ENCODE results near the gene IL23R. TPM values are rescaled to one million over a fixed set of nuclear protein-coding genes. Genes with fewer than 3 reads are reported as not detected.

Gene IL23R
- total RNA-seq, 2 experiments from 2014 or later: 0.08 to 0.14 TPM

DNA sequence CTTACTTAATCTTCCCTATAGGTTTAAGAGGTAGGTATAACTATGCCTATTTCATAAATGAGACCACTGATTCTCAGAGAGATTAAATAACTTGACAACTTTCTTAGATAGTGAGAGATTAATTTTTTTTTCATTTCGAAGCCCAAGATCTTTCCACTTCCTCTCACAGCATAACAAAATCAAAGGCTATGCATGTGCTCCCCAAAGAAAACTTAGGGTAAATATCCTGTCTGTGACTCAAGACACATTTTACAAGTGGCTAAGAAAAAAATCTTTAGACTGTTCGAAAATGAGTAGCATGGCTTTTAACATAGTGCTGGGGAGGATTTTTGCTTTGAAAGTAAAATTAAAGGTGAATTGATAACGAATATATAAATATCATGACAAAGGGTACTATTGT, 23.3 kb upstream of the IL23R start:
- H3K27ac Mint-ChIP-seq: peak overlapping the region; percentile 70
- no peaks in the 10 kb centered on the region for H3K9me3 ChIP-seq (ENCODE audit: control insufficient read depth in 1 of 2, insufficient read depth in 1 of 2, low read length in 2 of 2)
- peak; percentile 92 for ATAC-seq (ENCODE audit: poor library complexity)
- H3K4me1 Mint-ChIP-seq (ENCODE audit: low read depth): peaks cover 46% of the 10 kb centered on the region
- no peaks in the 10 kb centered on the region for H3K36me3 Mint-ChIP-seq (ENCODE audit: low read depth)
- peak in 3 of 14 experiments; percentile 28 to 59 (median 30) for DNase-seq
- no peaks in the 10 kb centered on the region for H3K9me3 Mint-ChIP-seq
- intact Hi-C loops (cut with DNase I, micrococcal nuclease): loop anchor here (2.0 to 10.0 kb wide), 2 partner anchors 90 to 292 kb away; partner anchors contain the start of gene SERBP1 (in 1 of the 2)
- H3K4me3 Mint-ChIP-seq: peak overlapping the region; percentile 8
- peaks cover 4% of the 10 kb centered on the region for H3K4me1 ChIP-seq (ENCODE audit: insufficient read depth, low read length)
- no peak overlapping the region for H3K27ac ChIP-seq (ENCODE audit: low read depth in 1 of 2, low read length in 2 of 2)
- CTCF ChIA-PET: interaction anchor here (3.4 kb wide), 1 partner anchor 70 kb away, joined by 24 read pairs; no protein-coding TSS in a partner anchor
- POLR2A ChIA-PET: interaction anchor here (1.8 kb wide), 1 partner anchor 89 kb away, joined by 12 read pairs; the partner anchor contains the start of gene SLC35D1
- no peaks in the 10 kb centered on the region for H3K27me3 ChIP-seq (ENCODE audit: control insufficient read depth in 1 of 2, insufficient read depth in 2 of 2, low read length in 2 of 2)
- TF ChIP-seq, protein P1, sequence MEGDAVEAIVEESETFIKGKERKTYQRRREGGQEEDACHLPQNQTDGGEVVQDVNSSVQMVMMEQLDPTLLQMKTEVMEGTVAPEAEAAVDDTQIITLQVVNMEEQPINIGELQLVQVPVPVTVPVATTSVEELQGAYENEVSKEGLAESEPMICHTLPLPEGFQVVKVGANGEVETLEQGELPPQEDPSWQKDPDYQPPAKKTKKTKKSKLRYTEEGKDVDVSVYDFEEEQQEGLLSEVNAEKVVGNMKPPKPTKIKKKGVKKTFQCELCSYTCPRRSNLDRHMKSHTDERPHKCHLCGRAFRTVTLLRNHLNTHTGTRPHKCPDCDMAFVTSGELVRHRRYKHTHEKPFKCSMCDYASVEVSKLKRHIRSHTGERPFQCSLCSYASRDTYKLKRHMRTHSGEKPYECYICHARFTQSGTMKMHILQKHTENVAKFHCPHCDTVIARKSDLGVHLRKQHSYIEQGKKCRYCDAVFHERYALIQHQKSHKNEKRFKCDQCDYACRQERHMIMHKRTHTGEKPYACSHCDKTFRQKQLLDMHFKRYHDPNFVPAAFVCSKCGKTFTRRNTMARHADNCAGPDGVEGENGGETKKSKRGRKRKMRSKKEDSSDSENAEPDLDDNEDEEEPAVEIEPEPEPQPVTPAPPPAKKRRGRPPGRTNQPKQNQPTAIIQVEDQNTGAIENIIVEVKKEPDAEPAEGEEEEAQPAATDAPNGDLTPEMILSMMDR (IDR thresholded peaks at IDR 0.05): no peak
- H3K27me3 Mint-ChIP-seq: no peaks in the 10 kb centered on the region
- no peak overlapping the region for H3K4me3 ChIP-seq (ENCODE audit: low read length)
- no peaks in the 10 kb centered on the region for H3K36me3 ChIP-seq (ENCODE audit: insufficient read depth, low read length)

DNA sequence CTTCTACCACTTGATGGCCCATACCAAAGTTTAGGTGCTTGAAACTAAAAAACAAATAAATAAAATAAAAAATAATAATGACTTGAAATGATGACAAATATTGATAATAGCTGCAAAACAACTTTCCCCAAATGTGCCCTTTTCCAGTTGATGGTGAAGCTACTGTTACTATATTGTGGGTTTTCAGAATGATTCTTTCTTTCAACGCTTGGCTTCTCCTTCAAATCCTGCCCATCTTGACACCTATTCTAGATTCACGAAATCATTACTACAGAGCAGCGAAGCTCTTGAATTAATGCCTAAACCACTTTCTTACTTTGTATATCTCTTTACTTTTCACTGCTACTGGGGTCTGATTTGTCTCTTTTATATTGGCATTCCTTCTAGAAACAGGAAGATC, 22.3 kb upstream of the IL23R start:
- no peaks in the 10 kb centered on the region for H3K27me3 Mint-ChIP-seq
- intact Hi-C loops (cut with DNase I, micrococcal nuclease): loop anchor here (1.0 to 10.0 kb wide), 3 partner anchors 67 to 291 kb away; partner anchors contain the start of gene SERBP1 (in 1 of the 2)
- peaks cover 52% of the 10 kb centered on the region for H3K4me1 Mint-ChIP-seq (ENCODE audit: low read depth)

GRCh38 chr1:67144696-67145095, 21.6 kb upstream of the IL23R start:
- POLR2A ChIA-PET: interaction anchor here (1.2 to 3.0 kb wide), 2 partner anchors 91 to 215 kb away, joined by 4 to 18 read pairs; partner anchors contain the start of gene SLC35D1

More for the DNA sequence above, 22.3 kb upstream of the IL23R start:
- H3K9me3 Mint-ChIP-seq: no peaks in the 10 kb centered on the region
- peak overlapping the region; percentile 2 for H3K4me3 Mint-ChIP-seq
- H3K27me3 ChIP-seq (ENCODE audit: control insufficient read depth in 1 of 2, insufficient read depth in 2 of 2, low read length in 2 of 2): no peaks in the 10 kb centered on the region
- no peaks in the 10 kb centered on the region for H3K36me3 Mint-ChIP-seq (ENCODE audit: low read depth)
- ATAC-seq (ENCODE audit: poor library complexity): no peak
- H3K4me3 ChIP-seq (ENCODE audit: low read length): no peak overlapping the region
- TF ChIP-seq, protein P1 (IDR thresholded peaks at IDR 0.05): no peak
- H3K36me3 ChIP-seq (ENCODE audit: insufficient read depth, low read length): no peaks in the 10 kb centered on the region
- DNase-seq: no peak
- H3K9me3 ChIP-seq (ENCODE audit: control insufficient read depth in 1 of 2, insufficient read depth in 1 of 2, low read length in 2 of 2): no peaks in the 10 kb centered on the region
- peaks cover 9% of the 10 kb centered on the region for H3K4me1 ChIP-seq (ENCODE audit: insufficient read depth, low read length)
- no peak overlapping the region for H3K27ac ChIP-seq (ENCODE audit: low read depth in 1 of 2, low read length in 2 of 2)
- CTCF ChIA-PET: interaction anchor here (0.7 to 3.4 kb wide), 3 partner anchors 19 to 69 kb away, joined by 3 to 24 read pairs (median 3); no protein-coding TSS in a partner anchor
- POLR2A ChIA-PET: interaction anchor here (0.6 to 3.0 kb wide), 5 partner anchors 27 to 491 kb away, joined by 3 to 18 read pairs (median 4); partner anchors contain the start of gene SLC35D1
- peak overlapping the region; percentile 70 for H3K27ac Mint-ChIP-seq

More at GRCh38 chr1:67144696-67145095, 21.6 kb upstream of the IL23R start:
- TF ChIP-seq, protein P1 (IDR thresholded peaks at IDR 0.05): peak; percentile 61
- Mint-ChIP-seq H3K9me3 (no peaks in the 10 kb centered on the region), H3K27me3 (no peaks in the 10 kb centered on the region), H3K36me3 (ENCODE audit: low read depth) (no peaks in the 10 kb centered on the region), H3K4me1 (ENCODE audit: low read depth) (peaks cover 58% of the 10 kb centered on the region), H3K27ac (peak overlapping the region; percentile 14), H3K4me3 (peak overlapping the region; percentile 40)
- no peak overlapping the region for H3K27ac ChIP-seq (ENCODE audit: low read depth in 1 of 2, low read length in 2 of 2)
- no peaks in the 10 kb centered on the region for H3K9me3 ChIP-seq (ENCODE audit: control insufficient read depth in 1 of 2, insufficient read depth in 1 of 2, low read length in 2 of 2)
- H3K36me3 ChIP-seq (ENCODE audit: insufficient read depth, low read length): no peaks in the 10 kb centered on the region
- peak in 5 of 14 experiments; percentile 19 to 56 (median 49) for DNase-seq
- no peaks in the 10 kb centered on the region for H3K27me3 ChIP-seq (ENCODE audit: control insufficient read depth in 1 of 2, insufficient read depth in 2 of 2, low read length in 2 of 2)
- peaks cover 13% of the 10 kb centered on the region for H3K4me1 ChIP-seq (ENCODE audit: insufficient read depth, low read length)
- CTCF ChIA-PET: interaction anchor here (0.7 to 3.4 kb wide), 3 partner anchors 18 to 68 kb away, joined by 3 to 24 read pairs (median 3); no protein-coding TSS in a partner anchor
- no peak overlapping the region for H3K4me3 ChIP-seq (ENCODE audit: low read length)
- no peak for ATAC-seq (ENCODE audit: poor library complexity)
- intact Hi-C loops (cut with DNase I, micrococcal nuclease): loop anchor here (1.0 to 10.0 kb wide), 4 partner anchors 67 to 358 kb away; partner anchors contain the start of genes SERBP1 (in 1 of the 2) and SLC35D1 (in 1 of the 2)
